NCI-H510A (cell line): Measurements from ENCODE around the gene B4GALT1.
"Not testable (repeated sequence)": the region's sequence is repeated elsewhere in the genome, so short reads cannot be mapped to it uniquely, and the experiment has no call there.

Source experiments
- DNase-seq: peaks from one replicate; lab custom pipeline; 2025; lab: John Stamatoyannopoulos, UW

B4GALT1 gene

GRCh38 chr9:33161589-33162132 lies 5.5 kb downstream of the B4GALT1 start:
- peak; percentile 54 for DNase-seq

GRCh38 chr9:33161011-33161588 lies 6.0 kb downstream of the B4GALT1 start:
- no peak for DNase-seq

GRCh38 chr9:33160446-33160845 lies 6.7 kb downstream of the B4GALT1 start:
- not testable (repeated sequence) for DNase-seq

GRCh38 chr9:33159777-33160127 lies 7.4 kb downstream of the B4GALT1 start:
- no peak for DNase-seq

- no peak for DNase-seq
These were observed 8.0 kb downstream of the B4GALT1 start for GRCh38 chr9:33158843-33159776.

- DNase-seq, result no peak
These were observed 8.9 kb downstream of the B4GALT1 start for GRCh38 chr9:33157960-33158842.

- no peak for DNase-seq
These were observed 11.7 kb downstream of the B4GALT1 start for GRCh38 chr9:33155393-33155792.

GRCh38 chr9:33154371-33154770 lies 12.8 kb downstream of the B4GALT1 start:
- no peak for DNase-seq

GRCh38 chr9:33153666-33154065 lies 13.5 kb downstream of the B4GALT1 start:
- no peak for DNase-seq

- DNase-seq, result no peak
These were observed 14.1 kb downstream of the B4GALT1 start for GRCh38 chr9:33153001-33153400.

- DNase-seq, result no peak
These were observed 15.5 kb downstream of the B4GALT1 start for GRCh38 chr9:33151601-33152000.

GRCh38 chr9:33151007-33151557 lies 16.1 kb downstream of the B4GALT1 start:
- DNase-seq, result peak; percentile 28

- DNase-seq, result no peak
These were observed 18.6 kb downstream of the B4GALT1 start for GRCh38 chr9:33148367-33149014.

GRCh38 chr9:33147416-33148169 lies 19.5 kb downstream of the B4GALT1 start:
- no peak for DNase-seq

GRCh38 chr9:33146298-33146697 lies 20.8 kb downstream of the B4GALT1 start:
- DNase-seq, result no peak

GRCh38 chr9:33144551-33144950 lies 22.6 kb downstream of the B4GALT1 start:
- DNase-seq, result no peak

- no peak for DNase-seq
These were observed 23.9 kb downstream of the B4GALT1 start for GRCh38 chr9:33143241-33143661.

GRCh38 chr9:33142535-33142934 lies 24.6 kb downstream of the B4GALT1 start:
- DNase-seq, result no peak

GRCh38 chr9:33140401-33141360 lies 26.5 kb downstream of the B4GALT1 start:
- no peak for DNase-seq
